ENCODE results near the gene CCDC92.

The CCDC92 gene

DNA sequence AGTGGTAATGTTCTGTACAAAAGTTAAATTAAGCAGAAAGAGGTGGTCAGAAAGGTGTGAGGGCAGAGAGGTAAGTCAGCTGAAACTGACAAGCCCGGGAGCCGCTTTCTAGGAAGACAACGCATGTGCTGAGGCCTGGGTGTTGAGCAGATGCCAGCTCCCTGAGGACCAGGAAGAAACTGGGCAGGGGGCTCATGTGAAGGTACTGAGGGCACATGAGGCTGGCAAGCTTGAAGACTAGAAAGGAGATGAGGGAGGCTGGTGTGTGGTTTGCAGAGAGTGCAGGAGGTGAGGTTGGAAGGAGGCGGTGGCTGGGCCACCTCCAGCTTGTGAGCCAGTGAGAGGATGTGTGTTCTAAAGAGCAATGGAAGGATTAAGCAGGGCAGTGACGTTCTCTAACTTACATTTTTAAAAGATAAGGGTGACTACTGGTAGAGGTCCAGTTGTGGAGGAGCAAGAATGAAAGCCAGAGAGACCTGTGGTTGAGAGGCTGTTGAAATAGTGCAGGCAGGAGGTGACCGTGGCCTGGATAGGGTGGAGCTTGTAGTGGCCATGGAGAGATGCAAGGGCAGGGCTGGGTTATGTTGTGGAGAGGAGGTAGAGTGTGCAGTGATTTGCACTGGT, 29.5 kb upstream of the CCDC92 start:
- no peak for DNase-seq

DNA sequence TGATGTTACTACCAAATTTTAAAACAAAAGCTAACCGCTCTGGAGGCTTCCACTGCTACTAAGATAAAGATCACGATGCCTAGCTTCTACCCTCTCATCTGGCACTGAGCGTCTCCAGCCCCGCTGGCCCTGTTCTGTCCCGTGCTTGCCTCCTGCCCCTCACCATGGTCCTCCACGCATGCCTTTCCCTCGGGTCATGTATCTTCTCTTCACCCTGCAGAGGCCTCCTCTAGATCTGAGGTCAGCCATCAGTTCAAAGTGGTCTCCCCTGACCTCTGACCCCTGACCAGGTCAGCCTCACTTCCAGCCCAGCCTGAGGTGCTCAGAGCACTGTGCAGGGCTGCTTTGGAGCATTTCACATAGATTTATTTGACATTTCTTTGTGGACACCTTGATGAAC, 28.7 kb upstream of the CCDC92 start:
- no peak for DNase-seq

DNA sequence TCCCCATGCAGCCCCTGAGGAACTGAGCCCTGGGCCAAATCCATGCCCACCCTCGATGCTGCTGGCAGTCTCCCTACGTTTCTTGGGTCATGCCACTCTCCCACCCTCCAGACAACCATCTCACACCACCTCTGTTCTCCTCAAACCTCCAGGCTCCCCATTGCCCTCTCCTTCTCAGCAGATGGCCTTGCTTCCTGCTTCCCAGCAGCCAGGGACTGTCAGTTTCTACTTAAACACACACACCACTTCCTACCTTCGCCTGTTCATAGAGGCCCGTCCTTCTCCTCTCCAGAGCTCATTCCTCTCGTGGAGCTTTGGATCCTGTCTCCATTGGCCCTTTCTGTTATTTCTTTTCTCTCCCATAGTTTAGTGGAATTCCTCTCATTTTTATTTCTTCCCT, 27.5 kb upstream of the CCDC92 start:
- DNase-seq = no peak

DNA sequence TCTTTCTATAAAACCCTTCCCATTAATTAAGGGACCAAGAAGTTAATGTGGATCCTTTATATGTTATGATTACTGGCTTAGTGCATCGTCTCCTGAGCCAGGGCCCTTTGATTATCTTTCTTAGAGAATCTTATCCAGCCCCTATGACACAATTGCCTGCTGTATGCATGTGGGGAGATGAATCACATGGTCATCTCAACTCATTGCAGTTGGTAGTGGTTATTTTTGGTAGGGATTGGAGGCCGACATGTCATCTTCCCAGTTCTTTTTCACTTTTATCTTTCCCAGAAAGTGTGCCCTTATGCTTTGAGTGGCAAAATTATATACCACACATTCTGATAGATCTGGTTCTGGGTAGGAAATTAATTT, 26.3 kb upstream of the CCDC92 start:
- peak; percentile 27 for DNase-seq

DNA sequence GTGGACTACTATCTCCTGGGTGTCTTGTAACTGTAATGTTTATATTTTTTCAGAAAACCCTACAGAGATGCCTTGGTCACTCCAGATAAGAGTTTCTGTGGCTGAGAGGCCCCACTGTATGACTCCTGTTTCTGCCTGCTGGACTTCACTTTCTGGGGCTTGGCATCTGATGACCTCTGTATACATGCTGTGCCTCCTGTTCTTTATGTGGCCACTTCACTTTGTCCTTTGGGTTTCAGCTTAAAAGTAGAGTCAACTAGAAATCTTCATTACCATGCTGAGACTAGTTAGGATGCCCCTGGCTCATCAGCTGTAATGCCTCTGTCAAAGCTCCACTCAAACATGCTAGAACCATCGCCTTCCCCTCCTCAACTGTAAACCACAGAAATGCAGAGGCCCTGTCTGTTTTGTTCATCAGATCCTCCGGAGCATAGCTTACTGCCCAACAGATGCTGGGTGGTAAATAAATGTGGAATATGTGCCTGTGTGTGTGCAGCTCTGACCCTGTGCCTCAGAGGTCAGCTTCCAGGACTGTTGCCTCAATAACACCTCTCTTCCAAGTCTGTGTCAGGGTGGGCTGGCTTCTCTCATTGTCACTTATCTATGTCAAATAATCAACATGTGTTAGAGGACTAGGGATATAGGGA, 25.8 kb upstream of the CCDC92 start:
- DNase-seq = peak; percentile 29

DNA sequence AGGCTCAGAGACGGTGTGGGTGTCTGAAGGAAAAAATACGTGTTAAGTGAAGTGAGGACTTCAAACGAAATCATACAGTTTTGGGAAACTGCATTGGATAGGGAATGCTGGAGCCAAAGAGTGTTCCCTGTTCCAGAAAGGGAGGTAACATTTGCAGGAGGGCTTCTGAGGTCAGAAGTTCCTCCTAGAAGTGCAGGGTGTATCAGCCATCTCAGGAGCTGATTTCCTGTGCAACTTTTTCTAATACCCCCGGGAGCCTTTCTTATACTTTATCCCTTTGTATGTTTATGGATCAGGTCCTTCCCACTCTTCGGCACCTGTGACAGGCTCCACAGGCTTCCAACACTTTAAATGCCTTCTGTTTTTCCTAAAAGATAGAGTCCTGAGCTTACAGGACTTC, 25.3 kb upstream of the CCDC92 start:
- no peak for DNase-seq

DNA sequence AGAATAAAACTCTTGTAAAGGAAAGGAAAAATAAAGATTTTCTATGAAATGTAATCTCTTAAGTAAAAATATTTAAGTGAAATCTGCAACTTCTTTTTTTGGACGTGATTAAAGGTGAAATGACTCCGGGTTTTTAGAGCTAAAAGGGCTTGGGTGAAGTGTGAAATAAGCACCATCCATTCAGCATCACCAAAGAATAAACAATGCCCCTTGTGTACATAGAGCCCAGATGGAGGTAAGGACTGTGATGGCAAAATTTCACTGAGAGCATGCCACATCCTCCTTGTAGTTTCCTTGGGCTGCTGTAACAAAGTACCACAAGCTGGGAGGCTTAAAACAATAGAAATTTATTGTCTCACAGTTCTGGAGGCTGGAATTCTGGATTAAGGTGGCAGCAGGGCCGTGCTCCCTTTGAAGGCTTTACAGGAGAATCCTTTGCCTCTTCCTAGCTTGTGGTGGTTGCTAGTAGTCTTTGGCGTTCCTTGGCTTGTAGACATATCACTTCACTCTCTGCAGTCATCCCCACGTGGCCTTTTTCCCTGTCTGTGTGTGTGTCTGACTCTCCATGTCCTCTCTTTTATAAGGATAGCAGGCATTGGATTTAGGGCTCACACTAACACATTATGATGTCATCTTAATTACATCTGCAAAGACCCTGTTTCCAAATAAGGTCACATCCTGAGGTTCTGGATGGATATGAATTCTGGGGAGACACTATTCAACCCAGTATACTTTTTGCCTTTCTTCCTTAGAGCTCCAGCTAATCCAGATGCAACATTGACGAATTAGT, 24.6 kb upstream of the CCDC92 start:
- DNase-seq = no peak

DNA sequence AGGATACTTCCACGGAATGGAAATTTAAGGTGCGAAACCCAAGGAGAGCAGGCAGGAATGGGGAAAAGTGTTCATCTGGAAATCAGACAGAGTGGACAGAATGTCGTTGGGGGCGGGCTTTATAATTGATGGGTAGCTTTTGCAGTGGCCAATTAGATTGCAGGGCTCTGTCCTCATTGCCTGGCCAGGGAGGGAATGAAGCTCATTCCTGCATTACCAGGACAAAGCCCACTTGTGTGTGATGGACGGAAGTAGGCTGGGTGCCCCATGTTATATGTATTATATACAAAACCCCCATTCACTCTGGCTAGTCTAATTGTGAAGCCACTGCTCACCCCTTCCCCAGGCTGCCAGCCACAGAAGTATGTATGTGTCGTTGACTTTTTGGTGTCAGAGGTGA, 23.9 kb upstream of the CCDC92 start:
- no peak for DNase-seq

DNA sequence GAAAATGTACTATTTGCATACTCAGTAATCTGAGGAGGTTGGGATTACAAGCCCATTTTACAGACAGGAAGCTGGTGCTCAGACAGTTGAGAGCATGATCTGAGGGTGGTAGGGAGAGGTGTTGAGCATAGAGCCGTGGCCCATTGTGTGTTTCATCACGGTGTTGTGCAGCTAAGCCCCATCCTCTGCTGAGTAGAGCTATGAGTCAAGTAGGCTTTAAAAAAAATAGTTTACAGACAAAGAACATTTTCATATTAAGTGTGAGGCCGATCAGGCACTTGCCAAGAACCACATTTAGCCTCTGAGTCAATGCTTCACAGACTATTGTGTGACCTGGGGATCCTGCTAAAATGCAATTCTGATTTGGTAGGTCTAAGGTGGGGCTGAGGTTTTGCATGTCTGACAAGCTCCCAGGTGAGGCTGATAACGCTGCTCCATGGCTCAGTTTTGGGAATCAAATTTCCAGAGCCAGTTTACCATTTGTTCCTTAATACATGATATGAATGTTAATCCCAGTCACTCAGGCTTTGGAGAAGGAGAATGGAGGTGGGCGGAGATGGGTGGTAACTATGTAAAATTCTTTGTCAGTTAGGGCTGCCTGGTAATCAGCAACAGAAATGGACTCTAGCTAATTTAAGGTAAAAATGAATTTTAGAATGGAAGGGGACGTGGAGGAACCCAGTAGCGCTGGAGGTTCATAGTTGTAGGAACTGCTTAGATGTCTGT, 22.6 kb upstream of the CCDC92 start:
- peak; percentile 64 for DNase-seq

DNA sequence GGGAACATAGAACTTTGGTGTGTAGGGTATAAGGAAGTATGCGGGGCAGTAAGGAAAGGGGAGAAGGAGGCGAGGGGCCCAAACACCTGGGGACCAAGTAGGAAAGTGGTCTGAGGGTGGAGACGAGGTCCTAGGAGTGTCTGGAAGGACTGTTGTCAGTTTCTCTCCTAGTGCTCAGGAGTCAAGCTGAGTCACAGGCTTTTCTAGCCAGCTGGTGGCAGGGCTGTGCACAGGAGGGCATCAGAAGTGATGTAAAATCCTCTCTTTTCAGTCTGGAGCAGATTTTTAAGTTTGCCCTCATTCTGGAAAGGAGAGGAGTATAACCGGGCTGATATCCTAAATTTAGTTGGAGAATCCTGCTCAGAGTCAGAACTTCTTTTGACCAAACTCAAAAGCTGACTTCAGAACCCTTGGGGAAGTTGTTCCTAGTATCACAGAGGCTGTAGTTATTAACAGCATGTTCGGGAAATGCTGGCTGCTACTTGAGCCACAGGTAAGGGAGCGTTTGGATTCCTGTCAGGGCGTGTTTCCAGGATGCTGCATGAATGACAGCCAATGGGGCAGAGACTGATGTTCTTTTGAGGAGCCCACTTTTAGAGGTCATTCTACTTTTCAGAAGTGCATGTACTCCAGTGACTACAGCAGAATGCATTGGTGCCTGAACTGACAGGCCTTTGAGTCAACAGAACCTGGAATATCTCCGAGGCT, 19.6 kb upstream of the CCDC92 start:
- no peak for DNase-seq

DNA sequence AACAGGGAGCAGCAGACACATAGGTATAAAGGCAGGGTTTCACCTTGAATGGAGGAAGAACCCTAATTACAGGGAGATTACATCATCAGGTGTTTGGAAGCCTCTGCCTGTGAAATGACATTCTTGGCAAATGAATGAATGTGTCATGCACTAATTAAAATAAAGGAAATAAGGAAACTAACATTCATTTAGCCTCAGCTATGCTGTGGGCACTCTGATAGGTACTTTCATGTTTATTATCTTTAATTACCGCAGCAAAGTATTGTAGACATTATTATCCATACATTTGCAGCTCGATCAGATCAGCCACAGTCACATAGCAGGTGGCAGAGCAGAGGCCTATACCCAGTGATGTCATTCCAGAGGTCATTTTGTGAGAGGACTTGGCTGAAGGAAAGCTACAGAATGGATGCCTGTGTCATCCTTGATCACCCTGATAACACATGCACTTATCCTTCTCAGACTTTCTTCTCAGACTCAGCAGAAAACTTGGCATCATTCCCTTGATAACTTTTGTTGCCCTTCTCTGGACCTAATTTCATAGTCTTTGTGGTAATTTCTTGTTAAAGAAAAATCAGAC, 18.8 kb upstream of the CCDC92 start:
- DNase-seq = no peak

DNA sequence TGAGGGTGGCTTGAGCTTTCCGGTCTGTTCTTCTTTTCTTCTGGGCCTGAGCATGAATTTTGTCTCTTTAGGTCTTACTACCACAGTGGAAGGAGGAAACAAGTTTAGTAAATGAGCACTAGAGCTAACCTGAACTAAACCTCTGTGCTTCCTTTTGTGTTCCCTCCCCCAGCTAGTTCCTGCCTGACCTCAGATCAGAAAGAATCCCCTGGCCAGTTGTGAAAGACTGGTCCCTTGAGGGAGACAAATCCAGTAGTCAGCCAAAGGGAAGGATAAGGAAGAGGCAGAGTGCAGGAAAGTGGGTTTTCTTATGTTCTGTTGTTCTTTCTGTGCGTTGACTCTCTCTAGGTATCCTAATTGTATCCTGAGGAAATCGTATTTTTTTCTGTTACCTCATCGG, 17.9 kb upstream of the CCDC92 start:
- DNase-seq = peak; percentile 71

DNA sequence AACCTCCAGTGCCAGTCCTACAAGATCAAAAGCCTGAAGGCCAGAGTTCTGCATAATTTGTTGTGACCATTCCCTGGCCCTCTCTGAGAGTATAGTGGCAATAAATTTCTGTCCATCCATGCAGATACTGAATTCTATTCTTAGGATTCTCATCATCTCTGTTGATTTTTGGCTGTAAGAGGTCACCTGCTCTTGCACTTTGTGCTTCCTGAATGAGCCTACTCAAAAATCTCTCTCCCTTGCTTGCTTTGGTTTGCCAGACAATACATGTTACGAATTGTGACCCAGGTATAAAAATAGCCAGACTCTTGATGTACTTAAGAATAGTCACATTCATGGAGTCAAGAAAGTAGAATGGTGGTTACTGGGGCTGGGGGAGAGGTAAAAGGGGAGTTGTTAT, 17.1 kb upstream of the CCDC92 start:
- DNase-seq = no peak

DNA sequence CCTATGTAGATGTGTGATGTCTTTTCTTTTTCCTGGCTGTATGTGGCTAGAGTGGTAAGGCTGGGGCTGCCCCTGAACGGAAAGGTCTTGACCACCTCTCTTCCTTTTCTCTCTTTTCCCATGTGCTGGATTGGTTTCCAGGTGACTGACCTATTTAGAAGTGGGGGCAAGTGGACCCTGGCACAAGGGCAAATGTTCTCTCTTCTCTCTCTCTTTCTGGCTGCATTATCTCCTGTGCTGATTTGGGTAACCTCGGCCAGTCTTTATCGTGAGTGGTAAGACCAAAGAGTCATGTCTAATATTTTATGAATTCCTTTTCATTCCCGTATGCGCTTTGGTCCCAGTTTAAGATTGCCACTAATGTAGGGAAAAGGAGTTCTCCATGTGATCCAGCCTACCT, 16.5 kb upstream of the CCDC92 start:
- DNase-seq = no peak

DNA sequence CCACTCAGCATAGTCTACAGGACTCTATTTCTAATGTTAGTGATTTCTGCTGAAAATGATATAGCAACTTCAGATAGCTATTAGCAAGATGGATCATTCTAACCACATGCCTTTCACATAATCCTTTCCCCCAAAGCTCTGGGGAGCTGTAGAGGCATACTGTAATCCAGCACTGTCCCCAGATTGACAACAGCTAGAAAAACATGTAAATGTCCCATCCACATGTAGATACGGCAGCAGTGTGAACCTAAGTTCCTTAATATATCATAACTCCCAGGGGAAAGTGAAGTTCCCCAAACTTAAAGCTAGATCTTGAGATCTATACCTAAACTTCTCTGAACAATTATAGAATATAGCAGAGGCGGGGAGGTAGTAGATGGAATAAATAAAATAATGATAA, 14.4 kb upstream of the CCDC92 start:
- no peak for DNase-seq

DNA sequence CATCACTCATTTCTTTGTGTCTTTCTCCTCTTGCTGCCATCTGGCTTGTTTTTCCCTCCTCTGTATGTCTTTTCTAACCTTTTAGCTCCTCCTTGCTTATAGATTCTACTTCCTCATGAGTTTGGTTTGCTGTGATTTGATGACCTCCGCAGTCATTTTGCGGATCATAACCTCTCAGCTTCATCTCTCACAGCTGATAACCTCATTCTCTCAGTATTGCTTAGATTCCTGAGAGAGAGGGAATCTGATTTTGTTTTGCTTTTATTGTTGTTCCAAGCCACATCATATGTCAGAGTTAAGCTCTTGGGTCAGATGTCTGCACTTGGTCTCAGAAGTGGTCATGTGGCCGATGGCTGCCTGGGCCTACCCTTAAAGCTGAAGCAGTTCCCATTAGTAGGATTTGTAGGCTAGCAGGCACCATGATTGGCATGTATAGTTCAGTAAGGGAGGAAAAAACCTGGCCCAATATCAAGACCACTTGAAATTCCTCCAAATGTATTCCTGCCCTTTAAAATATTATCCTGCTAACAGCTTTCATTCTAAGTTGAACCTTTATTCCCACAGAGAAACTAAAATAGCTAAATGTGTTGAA, 13.8 kb upstream of the CCDC92 start:
- no peak for DNase-seq

DNA sequence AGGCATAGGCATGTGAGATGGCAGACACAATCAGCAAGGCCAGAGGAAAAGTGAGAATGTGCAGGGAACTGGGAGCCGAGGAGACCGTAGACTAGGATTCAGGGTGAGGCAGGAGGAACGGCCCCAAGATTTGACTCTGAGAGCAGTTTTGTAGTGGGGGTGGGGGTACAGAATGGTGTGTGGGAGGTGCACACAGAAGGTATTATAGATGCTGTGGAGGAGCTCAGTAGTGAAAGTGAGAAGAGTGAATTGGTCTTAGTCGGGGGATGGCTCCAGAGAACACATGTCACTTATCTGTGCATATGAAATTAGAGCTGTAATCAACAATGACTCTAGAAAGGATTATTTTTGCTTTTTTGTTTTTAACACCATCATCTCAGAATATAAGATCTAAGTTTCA, 12.3 kb upstream of the CCDC92 start:
- no peak for DNase-seq

DNA sequence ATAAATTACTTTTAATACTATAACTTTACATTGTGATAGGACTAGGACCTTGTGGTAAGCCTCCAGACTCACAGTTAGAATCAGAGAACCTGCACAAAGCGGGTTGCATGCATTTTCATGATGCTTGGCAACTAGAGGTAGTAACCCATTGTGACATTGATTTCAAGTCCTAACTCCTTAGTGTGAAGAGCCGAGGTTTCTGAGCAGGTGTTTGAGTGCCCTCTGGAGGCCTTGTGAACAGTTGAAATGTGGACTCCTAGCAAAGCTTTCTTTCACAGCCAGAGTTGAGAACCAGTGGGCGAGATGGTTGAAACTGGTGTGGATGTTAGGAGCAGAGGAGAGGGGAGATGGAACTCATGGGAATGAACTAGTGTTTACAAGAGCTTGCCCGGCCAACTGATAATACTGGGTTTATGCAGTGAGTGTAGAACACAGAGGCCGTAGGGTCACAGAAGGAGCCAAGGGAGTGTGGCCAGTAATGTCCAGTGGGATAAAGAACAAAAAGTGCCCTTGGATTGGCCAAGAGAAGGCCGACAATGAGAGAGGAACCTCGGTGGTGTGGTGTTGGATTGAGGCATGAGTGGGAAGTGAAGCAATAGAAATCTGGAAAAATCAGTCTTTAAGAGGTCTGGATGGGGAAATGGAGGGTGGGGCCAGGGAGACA, 11.3 kb upstream of the CCDC92 start:
- DNase-seq = peak; percentile 69

DNA sequence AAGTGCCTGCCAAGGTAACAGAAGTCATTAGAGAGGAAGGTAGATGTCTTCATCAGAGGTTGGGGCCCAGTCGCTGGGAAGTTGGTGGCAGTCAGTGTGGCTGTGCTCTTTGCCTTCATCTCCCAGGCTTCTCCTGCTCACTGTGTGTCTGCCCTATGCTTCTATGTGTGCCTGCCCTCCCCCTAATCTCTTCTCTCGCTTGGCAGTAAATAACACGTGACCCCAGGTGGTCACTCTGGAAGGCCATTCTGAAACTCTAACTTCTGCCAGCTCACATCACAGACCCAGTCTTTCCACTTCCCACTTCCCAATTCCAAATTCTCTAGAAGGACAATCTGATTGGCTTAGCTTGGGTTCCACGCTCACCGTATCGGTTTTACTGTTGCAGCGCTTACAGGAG, 9.6 kb upstream of the CCDC92 start:
- no peak for DNase-seq

DNA sequence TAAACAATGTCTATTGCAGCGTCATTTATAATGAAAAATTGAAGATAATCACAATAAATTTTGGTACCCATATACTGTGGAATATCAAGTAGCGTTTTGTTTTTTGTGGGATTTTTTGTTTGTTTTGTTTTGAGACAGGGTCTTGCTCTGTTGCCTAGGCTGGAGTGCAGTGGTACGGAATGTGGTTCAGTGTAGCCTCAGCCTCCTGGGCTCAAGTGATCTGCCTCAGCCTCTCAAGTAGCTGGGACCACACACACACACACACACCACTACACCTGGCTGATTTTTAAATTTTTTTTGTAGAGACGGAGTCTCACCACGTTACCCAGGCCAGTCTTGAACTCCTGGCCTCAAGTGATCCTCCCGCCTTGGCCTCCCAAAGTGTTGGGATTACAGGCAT, 6.9 kb upstream of the CCDC92 start:
- DNase-seq = no peak

DNA sequence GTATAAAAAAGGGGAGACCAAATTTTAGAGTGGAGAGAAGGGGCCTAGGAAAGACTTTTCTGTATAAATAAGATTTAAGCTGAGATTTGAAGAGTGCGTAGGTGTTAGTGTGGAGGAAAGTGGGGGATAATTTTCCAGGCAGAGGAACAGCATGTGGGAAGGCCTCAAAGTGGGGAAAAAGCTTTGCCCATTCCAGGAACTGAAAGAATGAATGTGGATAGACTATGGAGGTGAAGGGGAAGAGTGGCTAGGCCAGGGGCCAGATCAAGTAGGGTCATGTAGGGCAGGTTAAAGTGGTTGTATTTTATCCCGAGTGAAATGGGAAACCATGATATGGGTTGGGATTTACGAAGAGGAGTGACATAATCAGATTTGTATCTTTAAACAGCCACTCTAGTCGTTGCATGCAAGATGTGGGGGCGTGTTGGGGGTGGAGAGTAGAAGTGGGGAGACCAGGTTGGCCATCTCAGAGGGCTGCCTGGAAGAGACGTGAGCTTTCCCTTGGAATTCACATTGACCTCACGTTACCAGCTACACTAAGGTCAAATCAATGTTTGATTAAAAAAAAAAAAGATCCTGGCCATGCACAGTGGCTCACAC, 3.7 kb upstream of the CCDC92 start:
- no peak for DNase-seq
